NT2/D1 (cell line): ENCODE results near the gene PTPRJ.

Experiments
- DNase-seq: peaks from one replicate; pipeline ENCODE4 v3.0.0-alpha.2; 2011; ENCODE audit warnings: low read depth, low spot score
- H3K27me3 ChIP-seq: 2 replicates; pipeline ENCODE4 v1.6.0; 2011; ENCODE audit warnings: mild to moderate bottlenecking; ENCODE audit not compliant: insufficient read length, insufficient read depth
- H3K36me3 ChIP-seq: 2 replicates; pipeline ENCODE4 v1.6.1; 2011; ENCODE audit warnings: mild to moderate bottlenecking, low read length, mixed read lengths; ENCODE audit not compliant: insufficient read depth, insufficient read length
- H3K4me1 ChIP-seq: 2 replicates; pipeline ENCODE4 v1.5.1; 2011; ENCODE audit not compliant: insufficient read depth, insufficient read length
- H3K4me3 ChIP-seq: 2 replicates; pipeline ENCODE4 v1.5.1; 2011; ENCODE audit warnings: low read depth; ENCODE audit not compliant: insufficient read length
- H3K9ac ChIP-seq: 2 replicates; pipeline ENCODE4 v1.6.0; 2011; ENCODE audit warnings: low read depth; ENCODE audit not compliant: insufficient read length
- H3K9me3 ChIP-seq: 2 replicates; pipeline ENCODE4 v1.5.1; 2011; ENCODE audit warnings: mild to moderate bottlenecking, low read length; ENCODE audit not compliant: insufficient read depth
- SUZ12 ChIP-seq: IDR thresholded peaks from 2 replicates; pipeline ENCODE4 v1.6.1; 2011; ENCODE audit not compliant: insufficient read length, insufficient read depth; ENCODE audit errors: extremely low read depth
- YY1 ChIP-seq: IDR thresholded peaks from 2 replicates; pipeline ENCODE4 v1.6.1; 2011; ENCODE audit not compliant: insufficient read length, insufficient read depth
- ZNF274 ChIP-seq: IDR thresholded peaks from 2 replicates; pipeline ENCODE4 v1.6.1; 2011; ENCODE audit warnings: mild to moderate bottlenecking, low read depth, low read length

PTPRJ gene

DNA sequence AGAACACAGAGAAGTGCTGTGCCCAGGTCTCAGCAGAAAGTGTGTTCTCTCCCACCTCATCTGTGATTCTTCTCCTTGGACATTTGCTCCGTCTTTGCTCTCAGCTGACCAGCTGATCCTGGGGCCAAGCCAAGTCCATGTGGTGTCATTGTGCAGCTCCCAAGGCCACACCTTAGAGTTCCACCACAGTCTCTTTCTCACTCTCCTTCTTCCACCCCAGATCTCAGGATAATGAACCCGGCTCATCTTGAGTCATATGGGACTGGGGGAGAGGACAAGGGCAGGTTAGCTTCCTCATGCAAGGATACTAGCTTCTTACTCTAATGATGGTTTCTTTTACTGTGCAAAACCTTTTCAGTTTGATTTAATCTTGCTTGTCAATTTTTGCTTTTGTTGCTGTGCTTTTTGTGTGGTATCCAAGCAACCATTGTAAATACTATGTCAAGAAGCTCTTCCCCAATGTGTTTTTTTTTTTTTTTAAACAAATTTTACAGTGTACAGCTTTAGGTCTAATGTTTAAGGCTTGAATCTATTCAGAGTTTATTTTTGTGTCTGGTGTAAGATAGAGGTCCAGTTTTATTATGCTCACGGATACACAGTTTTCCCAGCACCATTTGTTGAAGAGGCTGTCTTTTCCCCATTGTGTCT, 161.2 kb downstream of the PTPRJ start:
- H3K9me3 ChIP-seq, result no peaks in the 10 kb centered on the region
- H3K9ac ChIP-seq, result no peak overlapping the region
- no peaks in the 10 kb centered on the region for H3K27me3 ChIP-seq
- no peaks in the 10 kb centered on the region for H3K4me1 ChIP-seq
- H3K4me3 ChIP-seq, result no peak overlapping the region
- no peak for TF ChIP-seq YY1
- no peak for TF ChIP-seq SUZ12
- TF ChIP-seq ZNF274, result no peak
- DNase-seq, result no peak
- H3K36me3 ChIP-seq, result peaks cover 73% of the 10 kb centered on the region

DNA sequence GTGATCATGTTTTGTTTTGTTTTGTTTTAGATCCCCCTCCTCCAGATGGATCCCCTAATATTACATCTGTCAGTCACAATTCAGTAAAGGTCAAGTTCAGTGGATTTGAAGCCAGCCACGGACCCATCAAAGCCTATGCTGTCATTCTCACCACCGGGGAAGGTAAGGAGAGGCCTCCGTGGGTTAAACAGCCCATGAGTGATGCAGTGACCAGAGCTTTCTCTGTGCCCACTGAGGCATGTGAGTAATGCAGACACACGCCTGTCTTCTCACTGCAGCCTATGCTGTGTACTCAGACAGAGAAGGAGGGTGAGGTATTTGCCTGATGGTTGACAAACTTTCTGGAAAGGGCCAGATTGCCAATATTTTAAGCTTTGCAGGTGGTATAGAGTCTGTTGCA, 162.5 kb downstream of the PTPRJ start:
- DNase-seq, result no peak
- Histone ChIP-seq H3K36me3 (peaks cover 71% of the 10 kb centered on the region), H3K9ac (no peak overlapping the region), H3K27me3 (no peaks in the 10 kb centered on the region), H3K9me3 (no peaks in the 10 kb centered on the region), H3K4me3 (no peak overlapping the region), H3K4me1 (no peaks in the 10 kb centered on the region)
- TF ChIP-seq SUZ12 (no peak), ZNF274 (no peak), YY1 (no peak)

GRCh38 chr11:48148749-48149148, 168.4 kb downstream of the PTPRJ start:
- Histone ChIP-seq H3K27me3 (no peaks in the 10 kb centered on the region), H3K4me3 (no peak overlapping the region), H3K9me3 (peaks cover 12% of the 10 kb centered on the region), H3K9ac (no peak overlapping the region), H3K36me3 (peaks cover 51% of the 10 kb centered on the region), H3K4me1 (no peaks in the 10 kb centered on the region)
- no peak for TF ChIP-seq SUZ12
- TF ChIP-seq YY1, result no peak
- no peak for TF ChIP-seq ZNF274
- DNase-seq, result no peak

- Histone ChIP-seq H3K9ac (no peak overlapping the region), H3K4me3 (no peak overlapping the region), H3K36me3 (peaks cover 51% of the 10 kb centered on the region), H3K4me1 (no peaks in the 10 kb centered on the region), H3K9me3 (peaks cover 15% of the 10 kb centered on the region), H3K27me3 (no peaks in the 10 kb centered on the region)
- TF ChIP-seq ZNF274 (no peak), YY1 (no peak), SUZ12 (no peak)
- DNase-seq, result no peak
These were observed 169.9 kb downstream of the PTPRJ start for GRCh38 chr11:48150213-48150612.

DNA sequence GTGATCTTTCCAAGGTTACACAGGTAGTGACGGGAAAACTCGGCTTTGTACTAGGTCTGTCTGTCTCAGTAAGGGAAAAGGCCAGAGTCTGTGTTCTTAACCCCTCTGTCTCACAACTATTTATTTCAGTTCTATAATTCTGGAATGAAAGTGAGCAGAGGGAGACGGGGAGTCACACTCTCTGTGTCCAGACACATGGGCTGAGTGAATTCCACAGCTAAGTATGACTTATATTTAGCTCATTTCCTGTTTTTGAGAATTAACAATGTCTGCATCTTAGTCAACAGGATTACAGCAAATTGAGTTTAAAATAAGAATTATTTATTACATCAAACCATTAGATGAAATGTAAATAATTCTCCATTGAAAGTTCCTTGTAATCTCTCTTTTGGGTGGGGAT, 173.8 kb downstream of the PTPRJ start:
- DNase-seq, result no peak
- Histone ChIP-seq H3K9ac (no peak overlapping the region), H3K4me3 (no peak overlapping the region), H3K4me1 (no peaks in the 10 kb centered on the region), H3K27me3 (no peaks in the 10 kb centered on the region), H3K9me3 (peaks cover 15% of the 10 kb centered on the region), H3K36me3 (peaks cover 56% of the 10 kb centered on the region)
- TF ChIP-seq SUZ12 (no peak), ZNF274 (no peak), YY1 (no peak)

DNA sequence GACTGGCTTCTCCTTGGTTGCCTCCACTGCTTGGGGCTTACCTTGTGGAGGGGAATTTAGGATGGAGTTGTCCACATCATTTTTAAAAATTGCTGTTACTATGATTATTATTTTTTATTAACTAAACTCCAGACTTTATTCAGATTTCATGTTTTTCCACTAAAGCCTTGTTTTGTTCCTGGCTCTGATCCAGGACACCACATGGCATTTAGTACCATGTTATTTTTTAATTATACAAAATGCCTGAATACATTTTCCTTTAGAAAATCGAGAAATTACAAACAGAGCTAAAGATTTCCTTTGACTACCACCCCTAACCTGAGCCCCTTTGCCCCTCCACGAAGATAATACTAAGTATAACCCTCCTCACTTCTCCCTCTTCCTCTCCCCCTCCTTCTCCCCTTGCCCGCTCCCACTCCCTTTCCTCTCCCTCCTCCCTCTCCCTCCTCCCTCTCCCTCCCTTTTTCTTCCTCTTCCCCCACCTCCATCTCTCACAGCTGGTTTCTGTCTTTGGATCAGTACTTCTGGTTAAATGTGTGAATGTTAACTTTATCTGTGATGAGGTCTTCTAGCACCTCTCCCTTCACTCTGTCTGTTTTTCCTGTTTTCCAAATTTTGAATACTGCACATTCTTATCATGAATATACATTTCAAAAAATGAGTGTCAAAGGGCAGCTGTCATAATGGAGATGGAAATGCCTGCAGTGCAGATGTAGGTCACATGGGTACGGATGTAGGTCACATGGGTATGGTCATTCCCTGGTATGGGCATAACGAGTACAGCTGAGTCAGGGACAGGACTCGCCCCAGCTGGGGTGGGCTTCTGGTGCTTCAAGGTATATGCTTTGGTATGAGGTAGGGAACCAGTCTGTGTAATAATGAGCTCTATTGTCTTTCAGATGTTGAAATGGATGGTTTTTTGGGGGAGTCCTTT, 181.9 kb downstream of the PTPRJ start:
- H3K9me3 ChIP-seq, result no peaks in the 10 kb centered on the region
- peaks cover 43% of the 10 kb centered on the region for H3K36me3 ChIP-seq
- H3K9ac ChIP-seq, result no peak overlapping the region
- H3K27me3 ChIP-seq, result no peaks in the 10 kb centered on the region
- TF ChIP-seq ZNF274 (no peak), SUZ12 (no peak), YY1 (no peak)
- H3K4me1 ChIP-seq, result no peaks in the 10 kb centered on the region
- H3K4me3 ChIP-seq, result no peak overlapping the region
- DNase-seq, result no peak

DNA sequence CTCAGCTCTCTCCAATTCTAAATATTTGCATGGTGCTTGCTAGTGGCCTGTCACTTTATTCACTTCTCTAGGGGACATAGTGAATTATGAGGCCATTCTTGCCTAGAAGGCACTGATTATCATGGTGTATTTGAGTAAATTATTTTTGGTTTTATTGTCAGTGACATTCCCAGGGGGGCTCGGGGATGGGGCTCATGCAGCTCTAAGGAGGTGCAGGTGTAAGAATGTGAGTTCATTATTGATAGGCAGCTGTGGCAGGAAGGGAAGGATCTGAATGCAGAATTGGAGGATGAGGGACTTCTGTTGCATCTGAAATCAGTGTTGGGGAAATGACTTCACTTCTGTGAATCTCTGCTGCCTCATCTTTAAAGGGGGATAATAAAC, 182.5 kb downstream of the PTPRJ start:
- no peak for TF ChIP-seq SUZ12
- TF ChIP-seq YY1, result no peak
- no peak for TF ChIP-seq ZNF274
- H3K4me3 ChIP-seq, result no peak overlapping the region
- H3K9ac ChIP-seq, result no peak overlapping the region
- H3K27me3 ChIP-seq, result no peaks in the 10 kb centered on the region
- H3K4me1 ChIP-seq, result no peaks in the 10 kb centered on the region
- no peaks in the 10 kb centered on the region for H3K9me3 ChIP-seq
- DNase-seq, result no peak
- H3K36me3 ChIP-seq, result peaks cover 43% of the 10 kb centered on the region
